ENCODE results near the gene TNS1.
A peak's percentile ranks its signal among the peaks of the same experiment; 100 is the strongest.

The TNS1 gene

DNA sequence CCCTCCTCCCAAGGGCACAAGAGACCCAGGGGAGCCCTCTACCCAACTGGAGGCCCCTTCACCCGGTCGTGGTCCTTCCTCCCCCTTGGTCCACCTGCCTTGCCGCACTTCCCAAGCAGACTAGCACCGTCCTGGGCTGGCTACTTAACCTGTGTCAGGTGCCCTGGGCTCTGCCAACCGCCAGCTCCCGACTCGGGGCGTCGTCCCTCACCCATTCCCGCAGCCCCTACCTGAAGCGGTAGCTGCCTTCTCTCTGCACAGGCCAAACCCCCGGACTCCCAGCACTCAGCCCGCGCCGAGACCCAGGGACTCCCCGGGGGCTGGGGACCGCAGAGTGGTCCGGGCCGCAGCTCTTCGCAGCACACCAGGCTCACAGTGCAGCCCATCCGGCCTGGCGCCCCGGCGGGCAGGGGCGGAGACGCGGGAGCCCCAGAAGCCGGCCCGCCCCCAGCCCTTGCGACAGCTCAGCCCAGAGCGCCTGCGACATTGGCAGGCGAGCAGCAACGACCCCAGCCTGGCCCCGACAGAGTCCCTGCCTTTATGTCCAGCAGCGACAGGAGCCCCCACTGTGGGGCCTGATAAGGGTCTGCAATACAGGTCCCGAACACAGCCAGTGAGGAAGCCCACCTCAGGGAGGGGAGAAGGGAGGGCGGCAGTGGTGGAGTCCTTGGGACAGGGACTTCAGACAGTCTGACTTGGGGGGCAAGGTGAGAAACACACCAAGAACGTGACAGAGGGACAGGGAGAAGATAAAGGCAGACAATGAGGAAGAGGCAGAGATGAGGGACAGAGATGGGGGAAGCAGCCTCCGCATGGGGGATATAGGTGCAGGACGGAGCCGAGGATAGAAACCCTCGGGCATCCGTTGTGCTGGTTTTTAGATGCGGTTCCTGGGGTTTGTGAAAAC, 31.0 kb upstream of the TNS1 start:
- Mint-ChIP-seq H3K36me3 (ENCODE audit: low read depth) (no peaks in the 10 kb centered on the region), H3K9me3 (no peaks in the 10 kb centered on the region), H3K27ac (no peak overlapping the region), H3K4me1 (peaks cover 9% of the 10 kb centered on the region), H3K4me3 (peak overlapping the region; percentile 40), H3K27me3 (peaks cover 5% of the 10 kb centered on the region)
- ATAC-seq: no peak
- no peak for DNase-seq

- no peak overlapping the region for H3K4me3 Mint-ChIP-seq
- no peak for DNase-seq
- H3K4me1 Mint-ChIP-seq: peaks cover 8% of the 10 kb centered on the region
- no peak overlapping the region for H3K27ac Mint-ChIP-seq
- H3K9me3 Mint-ChIP-seq: no peaks in the 10 kb centered on the region
- no peaks in the 10 kb centered on the region for H3K36me3 Mint-ChIP-seq (ENCODE audit: low read depth)
- no peak for ATAC-seq
- no peaks in the 10 kb centered on the region for H3K27me3 Mint-ChIP-seq
Measured at GRCh38 chr2:218033208-218033589, 30.4 kb upstream of the TNS1 start.

DNA sequence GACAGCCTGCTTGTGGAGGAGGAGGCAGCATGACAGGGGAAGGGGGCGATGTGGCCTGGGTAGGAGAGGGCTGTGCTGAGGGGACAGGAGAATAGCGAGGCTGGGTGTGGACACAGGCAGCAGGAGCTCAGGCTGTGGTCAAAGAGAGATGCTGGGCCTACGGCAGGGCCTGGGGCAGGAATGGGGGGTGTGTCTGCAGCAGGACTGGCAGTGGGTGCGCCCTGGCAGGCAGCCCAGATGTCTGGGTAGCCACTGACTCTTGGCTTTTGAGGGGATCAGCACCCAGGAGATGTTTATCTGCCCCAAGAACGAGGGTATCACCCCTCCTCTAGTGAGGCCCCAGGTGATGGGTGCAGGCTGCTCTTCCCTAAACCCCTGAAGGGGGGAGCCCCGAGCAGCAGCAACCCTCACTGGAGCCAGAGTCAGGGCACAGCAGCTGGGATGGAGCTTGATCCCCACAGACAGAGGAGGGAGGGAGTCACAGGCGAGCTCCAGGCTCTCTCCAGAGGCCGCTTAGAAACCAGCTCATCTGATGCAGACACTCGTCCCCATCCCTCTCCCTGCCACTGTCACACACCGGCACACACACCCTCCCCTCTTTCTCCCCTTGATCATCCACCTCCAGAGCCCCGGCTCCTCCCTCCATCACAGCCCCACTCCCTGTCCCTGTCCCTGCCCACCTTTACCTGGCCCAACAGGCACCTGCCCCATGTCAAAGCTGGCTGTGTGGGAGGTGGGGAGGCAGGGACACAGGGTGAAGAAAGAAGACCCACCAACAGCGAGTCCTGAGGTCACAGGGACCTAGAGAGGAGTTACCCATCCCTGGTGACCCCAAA, 29.8 kb upstream of the TNS1 start:
- Mint-ChIP-seq H3K4me1 (peaks cover 8% of the 10 kb centered on the region), H3K9me3 (no peaks in the 10 kb centered on the region), H3K27ac (no peak overlapping the region), H3K4me3 (no peak overlapping the region), H3K27me3 (no peaks in the 10 kb centered on the region), H3K36me3 (ENCODE audit: low read depth) (no peaks in the 10 kb centered on the region)
- DNase-seq (no peak), ATAC-seq (no peak)

DNA sequence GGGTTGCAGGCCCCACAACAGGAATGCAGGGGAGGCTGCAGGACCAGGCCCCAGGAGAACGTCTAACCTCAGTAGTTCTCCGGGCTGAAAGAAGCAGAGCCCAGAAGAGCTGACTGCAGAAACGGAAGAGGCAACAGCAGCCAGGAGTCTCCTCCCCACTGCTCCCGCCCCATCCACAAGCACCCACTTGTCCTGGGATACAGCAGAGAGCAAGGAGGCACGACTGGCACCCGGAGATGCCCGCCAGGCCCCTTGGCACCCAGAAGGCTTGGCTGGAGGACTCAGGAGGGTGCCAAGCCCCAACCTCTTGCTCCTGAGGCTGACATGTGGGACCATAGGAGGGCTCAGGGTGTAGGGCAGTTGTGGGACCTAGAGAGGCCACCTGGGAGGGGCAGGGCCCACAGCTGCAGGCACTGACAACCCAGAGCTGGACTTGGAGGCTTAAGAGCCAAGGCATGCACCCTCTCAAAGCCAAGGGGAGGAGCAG, 29.0 kb upstream of the TNS1 start:
- no peak for ATAC-seq
- no peak overlapping the region for H3K4me3 Mint-ChIP-seq
- peaks cover 8% of the 10 kb centered on the region for H3K4me1 Mint-ChIP-seq
- H3K36me3 Mint-ChIP-seq (ENCODE audit: low read depth): no peaks in the 10 kb centered on the region
- H3K27ac Mint-ChIP-seq: no peak overlapping the region
- no peak for DNase-seq
- H3K27me3 Mint-ChIP-seq: no peaks in the 10 kb centered on the region
- no peaks in the 10 kb centered on the region for H3K9me3 Mint-ChIP-seq

GRCh38 chr2:218031261-218031660, 28.5 kb upstream of the TNS1 start:
- Mint-ChIP-seq H3K4me3 (no peak overlapping the region), H3K27ac (no peak overlapping the region), H3K36me3 (ENCODE audit: low read depth) (no peaks in the 10 kb centered on the region), H3K9me3 (no peaks in the 10 kb centered on the region), H3K4me1 (peaks cover 8% of the 10 kb centered on the region), H3K27me3 (no peaks in the 10 kb centered on the region)
- DNase-seq: no peak
- ATAC-seq: no peak

DNA sequence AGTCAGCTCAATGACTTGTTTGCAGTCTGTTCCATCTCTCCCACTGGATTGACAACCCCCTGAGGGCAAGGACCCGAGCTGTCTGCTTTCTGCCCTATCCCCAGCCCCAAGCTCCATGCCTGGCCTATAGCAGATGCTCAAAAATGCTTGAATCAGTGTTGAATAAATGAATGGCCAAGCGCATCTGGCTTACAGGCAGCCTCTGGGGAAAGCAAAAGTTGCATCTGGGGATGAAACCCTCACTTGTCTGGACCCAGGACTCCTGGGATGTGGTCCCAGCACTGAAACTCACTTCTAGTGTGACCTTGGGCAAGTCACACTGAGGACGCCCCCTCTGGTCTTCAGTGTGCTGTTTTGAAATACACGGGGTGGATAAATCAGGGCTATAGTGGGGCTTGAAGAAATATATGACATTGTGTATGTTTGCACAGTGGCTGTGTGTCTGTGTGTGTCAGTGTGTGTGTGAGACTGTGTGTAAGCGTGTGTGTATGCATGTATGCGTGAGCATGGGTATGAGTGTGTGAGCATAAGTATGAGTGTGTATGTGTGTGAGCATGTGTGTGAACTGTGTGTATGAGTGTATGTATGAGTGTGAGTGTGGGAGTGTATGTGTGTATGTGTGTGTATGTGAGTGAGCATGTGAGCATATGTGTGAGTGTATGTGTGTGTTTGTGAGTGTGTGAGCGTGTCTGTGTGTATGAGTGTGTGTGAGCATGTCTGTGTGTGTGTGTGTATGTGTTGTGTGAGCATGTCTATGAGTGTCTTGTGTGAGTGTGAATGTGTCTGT, 27.8 kb upstream of the TNS1 start:
- Mint-ChIP-seq H3K4me1 (peaks cover 8% of the 10 kb centered on the region), H3K9me3 (no peaks in the 10 kb centered on the region), H3K27me3 (no peaks in the 10 kb centered on the region), H3K4me3 (no peak overlapping the region), H3K36me3 (ENCODE audit: low read depth) (no peaks in the 10 kb centered on the region), H3K27ac (no peak overlapping the region)
- no peak for DNase-seq
- ATAC-seq: no peak

DNA sequence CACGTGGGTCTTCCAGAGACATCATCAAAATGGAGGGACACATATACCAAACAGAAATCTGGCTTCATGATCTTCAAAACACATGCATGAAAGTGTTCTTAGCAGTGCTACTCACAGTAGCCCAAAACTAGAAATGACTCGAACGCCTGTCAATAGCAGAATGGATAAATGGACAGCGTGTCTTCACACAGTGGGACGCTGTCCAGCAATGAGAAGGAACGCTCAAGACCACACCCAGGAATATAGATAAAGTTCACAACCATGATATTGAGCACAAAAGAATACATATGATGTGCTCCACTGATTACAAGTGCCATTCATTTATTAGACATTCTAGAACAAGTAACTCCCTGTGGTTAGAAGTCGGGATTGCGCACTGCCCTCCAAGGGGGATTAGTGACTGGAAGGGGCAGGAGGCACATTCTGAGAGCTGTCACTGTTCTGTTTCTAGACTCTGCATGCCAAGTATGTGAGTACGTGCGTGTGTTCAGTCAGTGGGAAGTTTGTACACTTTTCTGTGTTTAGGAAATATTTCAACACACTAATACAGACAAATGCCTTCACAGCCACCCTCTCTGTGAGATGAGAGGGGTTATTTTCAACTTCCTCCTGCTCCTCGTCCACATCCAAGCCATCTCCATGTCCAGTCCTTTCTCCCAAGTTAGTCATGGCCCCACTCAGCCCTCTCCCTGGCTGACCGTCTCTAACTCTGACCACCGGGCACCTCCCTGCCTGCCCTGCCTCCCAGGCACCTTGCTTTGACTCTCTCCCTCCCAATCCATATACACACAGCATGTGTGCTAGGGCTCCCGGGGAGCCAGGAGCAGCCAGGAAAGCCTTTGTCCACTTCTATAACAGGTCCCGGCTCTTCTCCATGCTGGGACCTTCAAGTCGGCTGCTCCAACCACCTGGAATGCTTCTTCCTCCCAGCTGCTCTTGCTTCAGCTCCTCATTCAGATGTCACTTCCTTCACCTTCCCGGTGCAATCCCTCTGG, 26.9 kb upstream of the TNS1 start:
- Mint-ChIP-seq H3K4me1 (peaks cover 7% of the 10 kb centered on the region), H3K27me3 (no peaks in the 10 kb centered on the region), H3K4me3 (no peak overlapping the region), H3K27ac (no peak overlapping the region), H3K36me3 (ENCODE audit: low read depth) (no peaks in the 10 kb centered on the region), H3K9me3 (no peaks in the 10 kb centered on the region)
- no peak for DNase-seq
- ATAC-seq: no peak

GRCh38 chr2:218028562-218029348, 26.0 kb upstream of the TNS1 start:
- Mint-ChIP-seq H3K36me3 (ENCODE audit: low read depth) (no peaks in the 10 kb centered on the region), H3K4me1 (no peaks in the 10 kb centered on the region), H3K27ac (no peak overlapping the region), H3K9me3 (no peaks in the 10 kb centered on the region), H3K4me3 (no peak overlapping the region), H3K27me3 (no peaks in the 10 kb centered on the region)
- DNase-seq: no peak
- no peak for ATAC-seq

DNA sequence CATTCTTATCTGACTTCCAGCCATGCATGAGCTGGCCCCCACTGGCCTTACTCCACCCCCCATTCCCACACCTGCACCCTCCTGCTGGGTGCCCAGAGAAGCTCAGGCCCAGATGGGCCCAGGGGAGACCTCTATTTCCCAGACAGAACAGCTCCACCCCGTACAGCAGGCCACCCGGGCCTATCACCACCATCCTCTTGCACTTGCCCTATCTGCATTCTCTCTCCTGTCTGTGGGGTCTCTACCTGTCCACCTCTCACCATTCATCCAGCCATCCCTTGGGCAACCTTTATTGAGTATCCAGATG, 25.3 kb upstream of the TNS1 start:
- H3K27ac Mint-ChIP-seq: no peak overlapping the region
- H3K9me3 Mint-ChIP-seq: no peaks in the 10 kb centered on the region
- no peaks in the 10 kb centered on the region for H3K4me1 Mint-ChIP-seq
- DNase-seq (no peak), ATAC-seq (no peak)
- no peaks in the 10 kb centered on the region for H3K36me3 Mint-ChIP-seq (ENCODE audit: low read depth)
- no peak overlapping the region for H3K4me3 Mint-ChIP-seq
- no peaks in the 10 kb centered on the region for H3K27me3 Mint-ChIP-seq

- H3K4me3 Mint-ChIP-seq: no peak overlapping the region
- no peaks in the 10 kb centered on the region for H3K4me1 Mint-ChIP-seq
- no peak overlapping the region for H3K27ac Mint-ChIP-seq
- H3K9me3 Mint-ChIP-seq: no peaks in the 10 kb centered on the region
- ATAC-seq (no peak), DNase-seq (no peak)
- H3K27me3 Mint-ChIP-seq: no peaks in the 10 kb centered on the region
- H3K36me3 Mint-ChIP-seq (ENCODE audit: low read depth): no peaks in the 10 kb centered on the region
Measured at GRCh38 chr2:218027426-218028188, 24.8 kb upstream of the TNS1 start.

GRCh38 chr2:218026676-218027425, 24.1 kb upstream of the TNS1 start:
- ATAC-seq (no peak), DNase-seq (no peak)
- H3K9me3 Mint-ChIP-seq: no peaks in the 10 kb centered on the region
- H3K4me1 Mint-ChIP-seq: no peaks in the 10 kb centered on the region
- no peak overlapping the region for H3K27ac Mint-ChIP-seq
- no peak overlapping the region for H3K4me3 Mint-ChIP-seq
- H3K27me3 Mint-ChIP-seq: no peaks in the 10 kb centered on the region
- H3K36me3 Mint-ChIP-seq (ENCODE audit: low read depth): no peaks in the 10 kb centered on the region

DNA sequence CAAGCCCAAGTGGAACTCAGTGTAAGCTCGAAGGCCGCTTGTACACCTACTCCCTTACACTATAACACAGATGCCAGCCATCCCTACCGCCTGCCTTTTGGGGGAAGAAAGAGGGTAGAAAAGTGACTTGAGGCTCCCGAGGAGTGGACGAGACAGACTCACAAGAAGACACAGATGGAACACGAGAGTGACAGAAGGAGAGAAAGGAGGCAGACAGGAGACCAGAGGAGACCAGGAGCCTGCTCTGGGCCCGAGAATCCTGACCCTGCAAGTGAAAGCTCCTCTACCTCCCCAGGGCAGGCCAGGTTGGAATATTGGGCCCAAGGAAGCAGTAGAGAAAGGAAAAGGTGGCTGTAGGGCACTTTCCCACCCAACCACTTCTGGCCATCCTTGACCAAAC, 23.4 kb upstream of the TNS1 start:
- no peaks in the 10 kb centered on the region for H3K4me1 Mint-ChIP-seq
- H3K9me3 Mint-ChIP-seq: no peaks in the 10 kb centered on the region
- DNase-seq (no peak), ATAC-seq (no peak)
- H3K27ac Mint-ChIP-seq: no peak overlapping the region
- H3K27me3 Mint-ChIP-seq: no peaks in the 10 kb centered on the region
- no peak overlapping the region for H3K4me3 Mint-ChIP-seq
- no peaks in the 10 kb centered on the region for H3K36me3 Mint-ChIP-seq (ENCODE audit: low read depth)
